HS-27A (cell line): Measurements from ENCODE around the gene TIPIN.
A peak's percentile ranks its signal among the peaks of the same experiment; 100 is the strongest.
"Not testable (repeated sequence)": the region's sequence is repeated elsewhere in the genome, so short reads cannot be mapped to it uniquely, and the experiment has no call there.

Experiments used
- DNase-seq: peaks from one replicate; pipeline ENCODE4 v3.0.0-alpha.2; 2012; ENCODE audit warnings: low read depth, missing footprints

Gene TIPIN

GRCh38 chr15:66356359-66357236 lies at the start of gene TIPIN:
TIPIN (minus strand) TSS chr15:66356685; CDS start chr15:66352947, 3,738 bp downstream.
- peak; percentile 97 for DNase-seq

- no peak for DNase-seq
These were observed 49.1 kb upstream of the TIPIN start for GRCh38 chr15:66405615-66406014.

- DNase-seq = no peak
These were observed 48.5 kb upstream of the TIPIN start for GRCh38 chr15:66405007-66405406.

GRCh38 chr15:66404532-66404931 lies 48.0 kb upstream of the TIPIN start:
- DNase-seq = no peak

- no peak for DNase-seq
These were observed 47.6 kb upstream of the TIPIN start for GRCh38 chr15:66404122-66404521.

- no peak for DNase-seq
These were observed 46.8 kb upstream of the TIPIN start for GRCh38 chr15:66403323-66403722.

GRCh38 chr15:66402761-66403284 lies 46.3 kb upstream of the TIPIN start:
- DNase-seq = no peak

GRCh38 chr15:66401130-66402021 lies 44.9 kb upstream of the TIPIN start:
- DNase-seq = no peak

- no peak for DNase-seq
These were observed 43.9 kb upstream of the TIPIN start for GRCh38 chr15:66400351-66400774.

GRCh38 chr15:66399276-66399675 lies 42.8 kb upstream of the TIPIN start:
- no peak for DNase-seq

GRCh38 chr15:66394915-66395314 lies 38.4 kb upstream of the TIPIN start:
- no peak for DNase-seq

GRCh38 chr15:66394472-66394871 lies 38.0 kb upstream of the TIPIN start:
- DNase-seq = no peak

GRCh38 chr15:66393037-66393436 lies 36.6 kb upstream of the TIPIN start:
- not testable (repeated sequence) for DNase-seq

GRCh38 chr15:66390678-66391077 lies 34.2 kb upstream of the TIPIN start:
- no peak for DNase-seq

- no peak for DNase-seq
These were observed 33.4 kb upstream of the TIPIN start for GRCh38 chr15:66389859-66390381.

GRCh38 chr15:66389098-66389858 lies 32.8 kb upstream of the TIPIN start:
- no peak for DNase-seq

GRCh38 chr15:66388576-66388975 lies 32.1 kb upstream of the TIPIN start:
- DNase-seq = no peak

GRCh38 chr15:66388043-66388363 lies 31.5 kb upstream of the TIPIN start:
- no peak for DNase-seq

- peak; percentile 59 for DNase-seq
These were observed 30.9 kb upstream of the TIPIN start for GRCh38 chr15:66387163-66388042.
